VCaP (cell line): ENCODE data around the gene NECAB3.
A peak's percentile ranks its signal among the peaks of the same experiment; 100 is the strongest.

ENCODE experiments used
- H3K27ac ChIP-seq: fragments of 450-650 bp; 2 replicates; pipeline ENCODE4 v1.5.1; 2017
- TF ChIP-seq, protein P1 (sequence below): fragments of 450-650 bp; conservative IDR thresholded peaks from 2 replicates; pipeline ENCODE4 v1.5.1; 2017; ENCODE audit warnings: mild to moderate bottlenecking, moderate library complexity

NECAB3 gene

DNA sequence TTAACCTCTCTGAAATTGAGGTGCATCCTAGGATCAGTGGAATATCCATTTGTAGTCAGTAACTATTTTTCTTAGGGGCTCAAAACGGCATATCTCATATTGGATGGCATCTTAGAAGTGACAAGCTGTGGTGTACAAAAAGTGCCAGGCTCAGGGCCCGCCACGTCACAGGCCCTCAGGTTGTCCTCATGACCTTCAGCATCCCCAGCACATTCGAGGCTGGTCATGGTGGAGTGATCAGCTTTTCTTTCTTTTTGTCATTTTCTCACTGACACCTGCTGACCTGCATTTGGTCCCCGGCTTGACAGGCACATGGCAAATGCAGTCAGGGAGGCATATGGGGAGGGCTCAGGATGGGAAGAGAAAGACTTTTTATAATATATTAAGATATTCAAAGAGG lies 19.1 kb upstream of the NECAB3 start:
- TF ChIP-seq, protein P1, sequence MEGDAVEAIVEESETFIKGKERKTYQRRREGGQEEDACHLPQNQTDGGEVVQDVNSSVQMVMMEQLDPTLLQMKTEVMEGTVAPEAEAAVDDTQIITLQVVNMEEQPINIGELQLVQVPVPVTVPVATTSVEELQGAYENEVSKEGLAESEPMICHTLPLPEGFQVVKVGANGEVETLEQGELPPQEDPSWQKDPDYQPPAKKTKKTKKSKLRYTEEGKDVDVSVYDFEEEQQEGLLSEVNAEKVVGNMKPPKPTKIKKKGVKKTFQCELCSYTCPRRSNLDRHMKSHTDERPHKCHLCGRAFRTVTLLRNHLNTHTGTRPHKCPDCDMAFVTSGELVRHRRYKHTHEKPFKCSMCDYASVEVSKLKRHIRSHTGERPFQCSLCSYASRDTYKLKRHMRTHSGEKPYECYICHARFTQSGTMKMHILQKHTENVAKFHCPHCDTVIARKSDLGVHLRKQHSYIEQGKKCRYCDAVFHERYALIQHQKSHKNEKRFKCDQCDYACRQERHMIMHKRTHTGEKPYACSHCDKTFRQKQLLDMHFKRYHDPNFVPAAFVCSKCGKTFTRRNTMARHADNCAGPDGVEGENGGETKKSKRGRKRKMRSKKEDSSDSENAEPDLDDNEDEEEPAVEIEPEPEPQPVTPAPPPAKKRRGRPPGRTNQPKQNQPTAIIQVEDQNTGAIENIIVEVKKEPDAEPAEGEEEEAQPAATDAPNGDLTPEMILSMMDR = no peak
- no peak overlapping the region for H3K27ac ChIP-seq

DNA sequence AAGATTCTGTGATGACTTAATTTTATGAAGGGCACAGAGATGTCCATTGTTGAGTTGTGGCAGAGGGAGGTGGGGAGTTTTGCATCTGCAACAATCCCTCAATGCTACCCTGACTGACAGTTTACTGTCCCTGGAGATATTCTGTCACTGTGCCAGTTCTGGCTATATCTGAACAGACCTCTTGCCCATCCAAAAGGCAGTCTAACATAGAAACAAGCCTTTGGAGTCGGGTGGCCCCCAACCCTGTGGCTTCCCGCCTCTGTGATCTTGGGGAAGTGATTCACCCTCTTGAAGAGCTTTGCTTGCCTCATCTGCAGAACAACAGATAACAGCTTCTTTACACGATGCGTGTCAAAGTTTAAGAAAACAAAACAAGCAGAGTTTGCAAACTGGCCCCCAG lies 15.7 kb upstream of the NECAB3 start:
- H3K27ac ChIP-seq = peak overlapping the region; percentile 92
- TF ChIP-seq, protein P1 = no peak

DNA sequence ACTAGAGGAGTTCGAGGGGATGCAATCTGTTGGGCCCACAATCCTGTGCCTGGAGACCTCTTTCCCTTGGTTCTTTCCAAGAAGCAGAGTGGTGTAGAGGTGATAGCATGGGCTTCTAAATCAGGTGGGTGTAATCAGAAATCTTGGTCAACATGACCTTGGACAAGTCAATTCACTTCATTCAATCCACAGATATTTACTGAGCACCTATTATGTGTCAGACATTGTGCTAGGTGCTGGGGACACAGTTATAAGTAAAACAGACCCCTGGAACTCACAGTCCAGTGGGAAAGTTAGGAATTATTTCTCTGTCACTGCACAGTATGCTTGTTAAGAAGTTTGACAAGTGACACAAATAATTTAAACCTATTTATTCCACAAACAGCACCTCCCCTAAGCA lies 15.3 kb upstream of the NECAB3 start:
- H3K27ac ChIP-seq = peak overlapping the region; percentile 92
- TF ChIP-seq, protein P1 = no peak

DNA sequence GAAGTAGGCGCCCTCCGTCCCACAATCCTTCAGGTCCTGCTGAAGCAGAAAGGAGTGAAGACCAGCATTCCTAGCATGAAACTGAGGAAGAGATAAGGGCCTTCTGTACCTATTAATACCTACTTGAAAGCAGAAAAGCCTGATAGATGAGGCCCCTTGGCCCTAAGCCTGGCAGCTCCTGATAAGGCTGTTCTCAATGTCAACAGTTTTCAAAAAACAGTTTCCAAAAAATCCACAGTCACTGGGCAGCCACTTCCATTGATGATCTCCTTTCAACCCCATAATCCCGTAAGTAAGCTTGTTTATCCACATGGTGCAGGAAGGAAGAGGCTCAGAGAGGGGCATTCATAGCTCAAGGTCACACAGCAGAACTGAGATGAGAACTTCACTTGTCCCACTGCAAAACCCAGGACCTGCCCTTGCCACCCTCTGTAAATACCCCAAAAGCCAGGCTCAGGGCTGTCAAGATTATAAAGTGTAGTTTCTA lies 14.8 kb upstream of the NECAB3 start:
- H3K27ac ChIP-seq = peak overlapping the region; percentile 92
- TF ChIP-seq, protein P1 = no peak

- H3K27ac ChIP-seq = peak overlapping the region; percentile 92
- TF ChIP-seq, protein P1 = no peak
Observed at GRCh38 chr20:33687993-33688937, 14.0 kb upstream of the NECAB3 start.

GRCh38 chr20:33687370-33687915 lies 13.2 kb upstream of the NECAB3 start:
- TF ChIP-seq, protein P1 = no peak
- H3K27ac ChIP-seq = peak overlapping the region; percentile 92

DNA sequence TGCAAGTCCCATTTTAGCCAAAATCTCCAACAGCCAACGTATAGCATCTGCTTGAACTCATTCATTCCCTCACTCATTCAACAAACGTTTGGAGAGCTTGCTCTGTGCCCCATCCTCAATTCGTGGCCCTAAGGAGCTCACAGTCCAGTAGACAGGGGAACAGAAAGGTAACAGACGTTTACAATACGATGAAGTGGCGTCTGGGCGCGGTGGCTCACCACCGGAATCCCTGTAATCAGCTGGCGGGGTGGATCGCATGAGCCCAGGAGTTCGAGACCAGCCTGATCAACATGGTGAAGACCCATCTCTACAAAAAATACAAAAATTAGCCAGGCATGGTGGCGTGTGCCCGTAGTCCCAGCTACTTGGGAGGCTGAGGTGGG lies 12.7 kb upstream of the NECAB3 start:
- TF ChIP-seq, protein P1 = no peak
- peak overlapping the region; percentile 92 for H3K27ac ChIP-seq
